Measurements from ENCODE around the gene CYBC1. TPM values are rescaled to one million over a fixed set of nuclear protein-coding genes. Genes with fewer than 3 reads are reported as not detected.

Gene CYBC1
- polyA plus RNA-seq, 3 donors: 160 to 225 (median 217) TPM

DNA sequence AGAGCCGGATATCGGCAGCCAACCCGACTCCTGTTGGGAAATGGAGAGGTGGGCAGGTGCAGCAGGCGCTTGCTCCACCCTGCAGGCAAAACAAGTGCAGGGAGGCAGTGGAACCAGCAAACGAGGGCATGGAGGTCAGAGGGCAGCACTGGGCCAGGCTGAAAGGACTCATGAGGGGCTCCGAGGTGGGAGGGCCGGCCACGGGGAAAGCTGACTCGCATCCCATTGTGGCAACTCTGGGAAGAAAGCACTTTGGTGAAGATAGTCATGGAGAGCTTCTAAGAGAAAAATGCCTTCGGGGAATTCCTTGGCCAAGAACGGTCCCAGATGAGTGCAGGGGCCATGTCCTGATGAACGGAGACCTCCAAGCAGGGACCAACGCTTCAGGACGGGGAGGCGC is 4.4 kb downstream of the CYBC1 start:
- H3K79me2 ChIP-seq (ENCODE audit: insufficient read depth, low read length): peaks cover 68% of the 10 kb centered on the region
- no peak overlapping the region for H3K4me2 ChIP-seq (replicated peaks; ENCODE audit: extremely low read depth, low read length, poor library complexity, severe bottlenecking)
- H4K20me1 ChIP-seq (ENCODE audit: insufficient read depth, low read length): peaks cover 90% of the 10 kb centered on the region
- peak overlapping the region in 1 of 2 donors; percentile 45 for H3K27ac ChIP-seq (ENCODE audit: low read depth in 1 of 2, low read length in 2 of 2)
- Mint-ChIP-seq H3K4me1 (peaks cover 21% of the 10 kb centered on the region), H3K27ac (peak overlapping the region in 3 of 7 donors; percentile 11 to 50 (median 20)), H3K4me3 (no peak overlapping the region), H3K27me3 (ENCODE audit: low read depth in 3 of 3) (peaks cover 0 to 1% (median 0%) of the 10 kb centered on the region in 3 donors), H3K36me3 (peaks cover 29 to 61% of the 10 kb centered on the region in 2 donors), H3K9me3 (no peaks in the 10 kb centered on the region)
- no peak overlapping the region for H2AFZ ChIP-seq (ENCODE audit: insufficient read depth, low read depth, low read length, poor library complexity, severe bottlenecking)
- no peak for DNase-seq
- 90% methylated on average over 14 of the region's 15 CpGs for WGBS (ENCODE audit: insufficient coverage)
- intact Hi-C loops (cut with micrococcal nuclease): no loop called here
- peaks cover 30 to 38% of the 10 kb centered on the region in 2 donors for H3K4me1 ChIP-seq (ENCODE audit: control insufficient read depth in 1 of 2, insufficient read depth in 2 of 2, low read length in 2 of 2)
- no peaks in the 10 kb centered on the region for H3K27me3 ChIP-seq (ENCODE audit: control insufficient read depth in 2 of 2, insufficient read depth in 2 of 2, low read length in 2 of 2)
- no peak overlapping the region for H3K4me3 ChIP-seq (replicated peaks in 1 of 3; ENCODE audit: low read depth in 2 of 3, low read length in 3 of 3)
- TF ChIP-seq, protein P1, sequence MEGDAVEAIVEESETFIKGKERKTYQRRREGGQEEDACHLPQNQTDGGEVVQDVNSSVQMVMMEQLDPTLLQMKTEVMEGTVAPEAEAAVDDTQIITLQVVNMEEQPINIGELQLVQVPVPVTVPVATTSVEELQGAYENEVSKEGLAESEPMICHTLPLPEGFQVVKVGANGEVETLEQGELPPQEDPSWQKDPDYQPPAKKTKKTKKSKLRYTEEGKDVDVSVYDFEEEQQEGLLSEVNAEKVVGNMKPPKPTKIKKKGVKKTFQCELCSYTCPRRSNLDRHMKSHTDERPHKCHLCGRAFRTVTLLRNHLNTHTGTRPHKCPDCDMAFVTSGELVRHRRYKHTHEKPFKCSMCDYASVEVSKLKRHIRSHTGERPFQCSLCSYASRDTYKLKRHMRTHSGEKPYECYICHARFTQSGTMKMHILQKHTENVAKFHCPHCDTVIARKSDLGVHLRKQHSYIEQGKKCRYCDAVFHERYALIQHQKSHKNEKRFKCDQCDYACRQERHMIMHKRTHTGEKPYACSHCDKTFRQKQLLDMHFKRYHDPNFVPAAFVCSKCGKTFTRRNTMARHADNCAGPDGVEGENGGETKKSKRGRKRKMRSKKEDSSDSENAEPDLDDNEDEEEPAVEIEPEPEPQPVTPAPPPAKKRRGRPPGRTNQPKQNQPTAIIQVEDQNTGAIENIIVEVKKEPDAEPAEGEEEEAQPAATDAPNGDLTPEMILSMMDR (IDR thresholded peaks at IDR 0.05): no peak
- peaks cover 54 to 61% of the 10 kb centered on the region in 2 donors for H3K36me3 ChIP-seq (replicated peaks in 1 of 2; ENCODE audit: control insufficient read depth in 1 of 2, insufficient read depth in 2 of 2, low read length in 2 of 2)
- no peaks in the 10 kb centered on the region for H3K9me3 ChIP-seq (replicated peaks in 1 of 2; ENCODE audit: control insufficient read depth in 1 of 2, insufficient read depth in 1 of 2, low read length in 2 of 2)
- no peak overlapping the region for H3K9ac ChIP-seq (ENCODE audit: insufficient read depth, low read length, poor library complexity, severe bottlenecking)

DNA sequence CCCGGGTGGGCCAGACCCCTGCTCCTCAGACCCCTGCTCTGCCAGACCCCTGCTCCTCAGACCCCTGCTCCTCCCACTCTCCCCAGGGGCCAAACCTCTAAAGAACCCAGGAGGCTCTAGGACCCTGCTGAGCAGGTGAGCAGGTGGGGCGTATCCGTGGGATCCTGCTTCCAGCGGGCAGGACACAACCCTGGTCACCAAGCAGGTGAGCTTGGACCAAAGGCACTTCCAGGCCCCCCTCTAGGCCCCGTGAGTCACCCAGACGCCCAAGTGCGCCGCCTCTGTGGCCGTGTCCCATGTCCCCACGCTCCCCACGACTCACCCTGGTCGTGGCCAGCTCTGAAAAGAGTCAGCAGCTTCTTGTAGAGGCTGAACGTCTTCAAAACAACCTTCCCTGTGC is 5.0 kb downstream of the CYBC1 start:
- peak overlapping the region in 1 of 2 donors; percentile 45 for H3K27ac ChIP-seq (ENCODE audit: low read depth in 1 of 2, low read length in 2 of 2)
- intact Hi-C loops (cut with micrococcal nuclease): no loop called here
- H3K79me2 ChIP-seq (ENCODE audit: insufficient read depth, low read length): peaks cover 68% of the 10 kb centered on the region
- peaks cover 54 to 61% of the 10 kb centered on the region in 2 donors for H3K36me3 ChIP-seq (replicated peaks in 1 of 2; ENCODE audit: control insufficient read depth in 1 of 2, insufficient read depth in 2 of 2, low read length in 2 of 2)
- Mint-ChIP-seq H3K36me3 (peaks cover 29 to 61% of the 10 kb centered on the region in 2 donors), H3K9me3 (no peaks in the 10 kb centered on the region), H3K4me3 (no peak overlapping the region), H3K27me3 (ENCODE audit: low read depth in 3 of 3) (peaks cover 0 to 1% (median 0%) of the 10 kb centered on the region in 3 donors), H3K4me1 (peaks cover 26% of the 10 kb centered on the region), H3K27ac (peak overlapping the region in 2 of 7 donors; percentile 8 to 50)
- no peak overlapping the region for H3K4me3 ChIP-seq (replicated peaks in 1 of 3; ENCODE audit: low read depth in 2 of 3, low read length in 3 of 3)
- 64% methylated on average over 13 of the region's 13 CpGs for WGBS (ENCODE audit: insufficient coverage)
- H3K27me3 ChIP-seq (ENCODE audit: control insufficient read depth in 2 of 2, insufficient read depth in 2 of 2, low read length in 2 of 2): no peaks in the 10 kb centered on the region
- no peak for DNase-seq
- peaks cover 33 to 40% of the 10 kb centered on the region in 2 donors for H3K4me1 ChIP-seq (ENCODE audit: control insufficient read depth in 1 of 2, insufficient read depth in 2 of 2, low read length in 2 of 2)
- H2AFZ ChIP-seq (ENCODE audit: insufficient read depth, low read depth, low read length, poor library complexity, severe bottlenecking): no peak overlapping the region
- no peaks in the 10 kb centered on the region for H3K9me3 ChIP-seq (replicated peaks in 1 of 2; ENCODE audit: control insufficient read depth in 1 of 2, insufficient read depth in 1 of 2, low read length in 2 of 2)
- H3K4me2 ChIP-seq (replicated peaks; ENCODE audit: extremely low read depth, low read length, poor library complexity, severe bottlenecking): no peak overlapping the region
- H4K20me1 ChIP-seq (ENCODE audit: insufficient read depth, low read length): peaks cover 96% of the 10 kb centered on the region
- H3K9ac ChIP-seq (ENCODE audit: insufficient read depth, low read length, poor library complexity, severe bottlenecking): no peak overlapping the region
- TF ChIP-seq, protein P1 (IDR thresholded peaks at IDR 0.05): no peak
